Coronary artery (tissue), 2 donors: Measurements from ENCODE around the gene GINM1.

Experiments used
- DNase-seq: peaks from one replicate; pipeline ENCODE4 v3.0.0-alpha.2; 2017; ENCODE audit warnings: low spot score
- H3K27ac ChIP-seq, 2 donors: fragments of 200-600 bp; sonication (generic); one replicate each; pipeline ENCODE4 v1.5.1; 2016 to 2019
- H3K4me3 ChIP-seq: fragments of 200-600 bp; sonication (generic); 2 replicates; pipeline ENCODE4 v1.5.1; 2016; ENCODE audit warnings: mild to moderate bottlenecking, moderate library complexity
- CTCF ChIP-seq: fragments of 200-600 bp; sonication (generic); IDR thresholded peaks from one replicate; pipeline ENCODE4 v1.5.1; 2019; ENCODE audit warnings: antibody characterized with exemption

GINM1 gene

DNA sequence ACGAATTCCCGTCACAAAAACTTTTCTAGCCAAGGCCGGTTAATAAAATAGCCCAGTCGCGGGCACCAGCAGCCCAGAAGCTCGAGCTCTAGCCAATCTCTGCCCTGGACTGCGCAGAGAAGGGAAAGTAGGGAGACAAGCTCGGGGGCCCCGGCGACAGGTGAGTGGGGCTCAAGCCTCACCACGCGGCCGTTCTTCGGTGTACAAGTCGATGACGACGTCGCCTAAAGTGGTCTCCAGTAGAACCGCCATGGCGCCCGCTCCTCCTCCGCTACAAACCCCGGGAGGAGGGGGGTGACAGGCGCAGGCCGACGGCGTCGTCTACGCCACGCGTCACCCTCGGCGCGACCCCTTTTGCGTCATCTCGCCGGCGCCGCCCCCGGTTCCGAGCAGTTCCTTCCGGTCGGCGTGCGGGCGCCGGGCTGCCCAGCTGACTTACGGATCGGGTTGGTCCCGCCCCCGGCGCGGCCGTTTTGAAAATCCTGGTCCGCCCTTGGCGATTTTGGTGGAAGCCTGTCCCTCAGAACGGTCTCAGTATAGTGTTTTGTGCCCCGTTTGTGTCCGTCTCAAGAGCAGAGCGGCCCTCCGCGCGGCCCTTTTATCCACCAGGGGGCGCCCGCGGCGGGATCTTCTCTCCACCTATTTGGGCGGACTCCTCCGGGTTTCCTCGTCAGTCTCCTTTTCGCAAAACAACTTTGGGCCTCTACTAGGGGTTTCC is 20.3 kb upstream of the GINM1 start, which contains the start of gene PPIL4:
TSS of gene PPIL4 (minus strand) at position 290 of the 718 bp plus-strand sequence. CDS start at position 252, 38 bp downstream.
- peak; percentile 97 for DNase-seq
- Histone ChIP-seq H3K4me3 (peak within 1 kb of the TSS; percentile 90), H3K27ac (peak within 1 kb of the TSS; percentile 91 to 95)
- peak; percentile 63 for TF ChIP-seq CTCF

DNA sequence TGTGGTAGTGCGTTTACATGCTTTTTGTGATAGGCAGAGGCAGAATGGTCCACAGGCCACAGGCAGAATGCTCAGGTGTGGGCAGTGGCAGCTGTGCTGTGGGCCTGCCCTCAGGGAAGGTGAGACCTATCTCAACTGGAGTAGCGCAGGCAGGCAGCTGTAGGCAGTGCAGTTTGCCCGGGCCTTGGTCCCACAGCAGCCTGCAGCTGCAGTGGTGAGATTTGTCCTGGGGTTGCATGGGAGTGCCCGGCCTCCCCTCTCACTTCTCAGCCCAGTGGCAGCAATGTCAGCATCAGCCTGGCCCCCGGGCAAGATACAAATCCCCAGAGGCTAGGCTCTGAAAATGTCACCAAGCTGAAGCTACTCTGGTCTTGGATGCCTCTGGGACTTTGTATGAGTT is 14.3 kb upstream of the GINM1 start:
- Histone ChIP-seq H3K27ac (no peak overlapping the region), H3K4me3 (no peak overlapping the region)
- DNase-seq = no peak
- TF ChIP-seq CTCF = no peak

DNA sequence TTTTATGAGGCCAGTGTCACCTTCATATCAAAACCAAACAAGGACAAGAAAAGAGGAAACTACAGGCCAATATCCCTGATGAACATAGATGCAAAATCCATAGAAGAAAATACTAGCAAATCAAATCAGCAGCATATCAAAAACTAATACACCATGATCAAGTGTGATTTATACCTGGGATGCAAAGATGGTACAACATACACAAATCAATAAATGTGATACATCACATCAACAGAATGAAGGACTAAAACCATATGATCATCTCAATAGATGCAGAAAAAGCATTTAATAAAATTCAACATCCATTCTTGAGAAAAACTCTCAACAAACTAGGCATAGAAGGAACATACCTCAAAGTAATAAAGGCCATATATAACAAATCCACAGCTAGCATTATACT is 8.1 kb upstream of the GINM1 start:
- Histone ChIP-seq H3K4me3 (no peak overlapping the region), H3K27ac (no peak overlapping the region)
- DNase-seq = no peak
- no peak for TF ChIP-seq CTCF

DNA sequence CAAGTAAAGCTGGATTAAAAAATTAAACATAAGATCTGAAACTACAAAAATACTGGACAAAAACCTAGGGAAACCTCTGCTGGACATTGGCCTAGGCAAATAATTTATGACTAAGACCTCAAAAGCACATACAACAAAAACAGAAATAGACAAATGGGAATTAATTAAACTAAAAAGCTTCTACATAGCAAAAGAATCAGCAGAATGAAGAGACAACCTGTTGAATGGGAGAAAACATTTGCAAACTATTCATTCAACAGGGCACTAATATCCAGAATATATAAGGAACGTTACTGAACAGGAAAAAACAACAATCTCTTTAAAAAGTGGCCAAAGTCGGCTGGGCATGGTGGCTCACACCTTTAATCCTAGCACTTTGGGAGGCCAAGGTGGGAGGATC is 6.8 kb upstream of the GINM1 start:
- TF ChIP-seq CTCF = no peak
- no peak overlapping the region for H3K4me3 ChIP-seq
- H3K27ac ChIP-seq = no peak overlapping the region
- DNase-seq = no peak

DNA sequence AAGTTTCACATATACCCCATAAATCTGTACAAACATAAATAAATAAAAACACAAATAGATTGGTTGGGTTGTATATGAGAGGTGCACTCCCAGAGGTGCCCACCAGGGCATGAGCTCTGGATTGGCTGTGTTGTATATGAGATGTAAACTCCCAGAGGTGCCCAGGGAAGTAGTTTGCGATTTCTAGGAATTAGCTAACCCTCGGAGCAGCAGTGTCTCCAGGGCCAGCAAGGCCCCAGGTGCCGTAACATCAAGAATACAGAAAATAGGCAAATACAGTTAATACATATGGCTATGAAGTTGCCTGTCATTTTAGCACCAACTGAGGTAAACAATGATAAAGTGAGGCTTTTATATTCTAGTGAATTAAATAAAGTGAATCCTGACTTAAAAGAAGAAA is 5.4 kb upstream of the GINM1 start:
- Histone ChIP-seq H3K4me3 (no peak overlapping the region), H3K27ac (no peak overlapping the region)
- TF ChIP-seq CTCF = no peak
- no peak for DNase-seq

- no peak overlapping the region for H3K4me3 ChIP-seq
- H3K27ac ChIP-seq = no peak overlapping the region
- no peak for TF ChIP-seq CTCF
- no peak for DNase-seq
These were observed 2.8 kb upstream of the GINM1 start for GRCh38 chr6:149563203-149563927.

GRCh38 chr6:149563928-149564325 is 2.2 kb upstream of the GINM1 start:
- TF ChIP-seq CTCF = no peak
- H3K4me3 ChIP-seq = no peak overlapping the region
- no peak overlapping the region for H3K27ac ChIP-seq
- DNase-seq = no peak
